ENCODE data around the gene LASP1. TPM values are rescaled to one million over a fixed set of nuclear protein-coding genes. Genes with fewer than 3 reads are reported as not detected.
"Not testable (repeated sequence)": the region's sequence is repeated elsewhere in the genome, so short reads cannot be mapped to it uniquely, and the experiment has no call there.

Gene LASP1
- total RNA-seq, 1 experiment from 2014 or later = 137 TPM

GRCh38 chr17:38910325-38910724, 40.5 kb downstream of the LASP1 start:
- Histone ChIP-seq H3K4me1 (peaks cover 9% of the 10 kb centered on the region; the same call in 1 of the 2 replicates), H3K4me3 (ENCODE audit: low read depth, low read length) (no peak overlapping the region), H3K9me3 (no peaks in the 10 kb centered on the region), H3K27me3 (replicated peaks; ENCODE audit: control insufficient read depth, insufficient read depth, low read length) (no peaks in the 10 kb centered on the region), H3K36me3 (ENCODE audit: control insufficient read depth, insufficient read depth, low read length) (peaks cover 5% of the 10 kb centered on the region)
- ChIA-PET POLR2A (no interaction called here), CTCF (no interaction called here)
- H3K9me3 Mint-ChIP-seq (ENCODE audit: unreplicated experiment) = no peaks in the 10 kb centered on the region
- H3K4me1 Mint-ChIP-seq (ENCODE audit: low read depth, unreplicated experiment) = no peaks in the 10 kb centered on the region
- no TSS peak for BruUV-seq (replicated peaks)
- intact Hi-C loops (cut with micrococcal nuclease; ENCODE audit: unreplicated experiment) = no loop called here
- H3K27me3 Mint-ChIP-seq (ENCODE audit: insufficient read depth, unreplicated experiment) = no peaks in the 10 kb centered on the region
- H3K36me3 Mint-ChIP-seq (ENCODE audit: insufficient read depth, unreplicated experiment) = peaks cover 64% of the 10 kb centered on the region
- DNase-seq = no peak
- no peak for TF ChIP-seq CTCF (IDR thresholded peaks at IDR 0.05; ENCODE audit: insufficient read depth in 1 of 2, low read depth in 1 of 2, low read length in 1 of 2, severe bottlenecking in 1 of 2, unreplicated experiment in 1 of 2)
- no peak overlapping the region for H3K4me3 Mint-ChIP-seq (ENCODE audit: unreplicated experiment)
- no peak overlapping the region for H3K27ac Mint-ChIP-seq (ENCODE audit: unreplicated experiment)

- intact Hi-C loops (cut with micrococcal nuclease; ENCODE audit: unreplicated experiment) = no loop called here
- Mint-ChIP-seq H3K4me3 (ENCODE audit: unreplicated experiment) (no peak overlapping the region), H3K27me3 (ENCODE audit: insufficient read depth, unreplicated experiment) (no peaks in the 10 kb centered on the region), H3K36me3 (ENCODE audit: insufficient read depth, unreplicated experiment) (peaks cover 67% of the 10 kb centered on the region), H3K9me3 (ENCODE audit: unreplicated experiment) (no peaks in the 10 kb centered on the region), H3K4me1 (ENCODE audit: low read depth, unreplicated experiment) (no peaks in the 10 kb centered on the region), H3K27ac (ENCODE audit: unreplicated experiment) (no peak overlapping the region)
- no TSS peak for BruUV-seq (replicated peaks)
- peak in 1 of 2 experiments; percentile 28 for DNase-seq
- ChIA-PET POLR2A (no interaction called here), CTCF (no interaction called here)
- no peak overlapping the region for H3K4me3 ChIP-seq (ENCODE audit: low read depth, low read length)
- no peaks in the 10 kb centered on the region for H3K9me3 ChIP-seq
- peaks cover 9% of the 10 kb centered on the region; the same call in 1 of the 2 replicates for H3K4me1 ChIP-seq
- H3K36me3 ChIP-seq (ENCODE audit: control insufficient read depth, insufficient read depth, low read length) = peaks cover 5% of the 10 kb centered on the region
- no peaks in the 10 kb centered on the region for H3K27me3 ChIP-seq (replicated peaks; ENCODE audit: control insufficient read depth, insufficient read depth, low read length)
- no peak for TF ChIP-seq CTCF (IDR thresholded peaks at IDR 0.05; ENCODE audit: insufficient read depth in 1 of 2, low read depth in 1 of 2, low read length in 1 of 2, severe bottlenecking in 1 of 2, unreplicated experiment in 1 of 2)
These were observed 41.3 kb downstream of the LASP1 start for GRCh38 chr17:38911081-38911730.

DNA sequence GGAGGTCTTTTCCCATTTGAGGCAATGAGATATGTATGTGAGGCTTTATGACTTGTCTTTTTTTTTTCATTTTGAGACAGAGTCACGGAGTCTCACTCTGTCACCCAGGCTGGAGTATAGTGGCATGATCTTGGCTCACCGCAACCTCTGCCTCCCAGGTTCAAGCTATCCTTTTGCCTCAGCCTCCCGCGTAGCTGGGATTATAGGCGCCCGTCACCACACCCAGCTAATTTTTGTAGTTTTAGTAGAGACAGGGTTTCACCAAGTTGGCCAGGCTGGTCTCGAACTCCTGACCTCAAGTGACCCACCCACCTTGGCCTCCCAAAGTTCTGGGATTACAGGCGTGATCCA, 41.8 kb downstream of the LASP1 start:
- CTCF ChIA-PET; H3K4me1 ChIP-seq; DNase-seq; BruUV-seq (replicated peaks); H3K27me3 Mint-ChIP-seq (ENCODE audit: insufficient read depth, unreplicated experiment); H3K9me3 ChIP-seq; POLR2A ChIA-PET; H3K4me3 ChIP-seq (ENCODE audit: low read depth, low read length); H3K27me3 ChIP-seq (replicated peaks; ENCODE audit: control insufficient read depth, insufficient read depth, low read length); H3K4me3 Mint-ChIP-seq (ENCODE audit: unreplicated experiment); H3K4me1 Mint-ChIP-seq (ENCODE audit: low read depth, unreplicated experiment); H3K9me3 Mint-ChIP-seq (ENCODE audit: unreplicated experiment); H3K36me3 ChIP-seq (ENCODE audit: control insufficient read depth, insufficient read depth, low read length); intact Hi-C loops (cut with micrococcal nuclease; ENCODE audit: unreplicated experiment): not testable (repeated sequence)
- Mint-ChIP-seq H3K27ac (ENCODE audit: unreplicated experiment) (peak overlapping the region; percentile 18), H3K36me3 (ENCODE audit: insufficient read depth, unreplicated experiment) (peaks cover 72% of the 10 kb centered on the region)
